Thyroid gland (tissue), 4 donors: ENCODE data around the gene WDR20. TPM values are rescaled to one million over a fixed set of nuclear protein-coding genes. Genes with fewer than 3 reads are reported as not detected.

Experiments used
- DNase-seq, 2 donors: peaks; one replicate each; pipeline ENCODE4 v3.0.0-alpha.2; 2019
- H3K27ac ChIP-seq, 3 donors: fragments of 200-600 bp; sonication (generic); 1 replicate in 2 of 3; 2 replicates in 1 of 3; pipeline ENCODE4 v1.5.1; 2016 to 2019; ENCODE audit warnings: mild to moderate bottlenecking in 1 of 3, moderate library complexity in 1 of 3
- H3K27me3 ChIP-seq: fragments of 200-600 bp; sonication (generic); one replicate; pipeline ENCODE4 v1.5.1; 2019
- H3K36me3 ChIP-seq, 2 donors: fragments of 200-600 bp; sonication (generic); one replicate each; pipeline ENCODE4 v1.5.1; 2016 to 2019
- H3K4me1 ChIP-seq, 2 donors: fragments of 200-600 bp; sonication (generic); one replicate each; pipeline ENCODE4 v1.5.1; 2017 to 2019
- H3K4me3 ChIP-seq, 3 donors: fragments of 200-600 bp; sonication (generic); replicated peaks in 1 of 3; 1 replicate in 2 of 3; 2 replicates in 1 of 3; pipeline ENCODE4 v1.5.1; 2016; ENCODE audit warnings: mild to moderate bottlenecking in 1 of 3
- H3K9me3 ChIP-seq: fragments of 200-600 bp; sonication (generic); one replicate; pipeline ENCODE4 v1.5.1; 2017
- POLR2A ChIP-seq, 2 donors: fragments of 450-650 bp; IDR thresholded peaks; one replicate each; pipeline ENCODE4 v1.6.1; 2017; ENCODE audit warnings: antibody characterized with exemption in 2 of 2, mild to moderate bottlenecking in 2 of 2, moderate library complexity in 1 of 2
- WGBS, 2 donors: methylation state at CpG; one replicate each; pipeline ENCODE4 v1.1.5; 2017; 5-methylcytosine and 5-hydroxymethylcytosine counted together
- intact Hi-C: fragments of 100-400 bp; cut with DNase I; formaldehyde crosslinking; loops from one replicate; pipeline ENCODE4 v1.15.1; 2023
- total RNA-seq, 4 donors: library from RNA; depleted of rRNA; stranded (reverse); fragments of >200 nt; gene quantifications; one replicate each; pipeline ENCODE4 v1.2.3, GENCODE V29; 2016
- TF ChIP-seq, protein P1 (sequence below), 6 experiments: fragments of 200-600 bp in 3 of 6; fragments of 450-650 bp in 3 of 6; sonication (generic) in 3 of 6; IDR thresholded peaks; one replicate each; pipeline ENCODE4 v1.5.1; 2016 to 2019; ENCODE audit warnings: antibody characterized with exemption in 6 of 6, mild to moderate bottlenecking in 2 of 6, inconsistent platforms in 1 of 6, moderate library complexity in 1 of 6

Gene WDR20
- total RNA-seq, 4 donors from 2014 or later = 27.1 to 48.8 (median 37.6) TPM

DNA sequence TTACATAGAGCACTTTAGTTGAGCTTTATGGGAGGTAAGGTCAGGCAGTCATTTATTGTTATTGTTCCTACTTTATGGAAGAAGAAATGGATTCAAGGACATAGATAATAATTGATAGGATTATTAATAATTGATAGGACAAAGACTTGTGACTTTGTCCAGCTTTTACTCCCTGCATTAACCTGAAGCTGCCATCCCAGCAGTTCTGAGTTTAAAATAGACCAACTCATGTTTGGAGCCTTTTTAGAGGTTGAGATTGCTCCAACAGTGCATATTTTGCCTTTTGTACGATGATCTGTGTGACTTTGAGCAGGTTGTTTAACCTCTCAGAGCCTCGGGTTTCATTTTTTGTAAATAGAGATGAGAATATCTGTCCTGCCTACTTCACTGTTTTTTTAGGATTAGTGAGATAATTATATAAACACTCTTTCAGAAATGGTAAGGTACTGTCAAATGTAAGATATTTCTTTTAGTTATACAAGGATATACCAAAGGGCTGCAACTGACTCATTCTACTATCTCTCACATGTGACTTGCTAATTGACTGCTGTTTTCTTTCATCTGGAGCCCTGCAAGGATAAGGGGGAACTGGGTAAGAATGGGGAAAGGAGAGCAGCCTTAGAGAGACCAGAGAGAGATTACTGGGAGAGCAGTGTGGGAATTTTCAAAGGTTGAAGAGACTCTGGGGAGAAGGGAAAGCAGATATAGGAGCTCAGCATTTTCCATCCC lies 15.3 kb downstream of the WDR20 start:
- WGBS, 2 donors = 69 to 75% methylated on average over 2 of the region's 2 CpGs
- Histone ChIP-seq H3K4me1 (peaks cover 5 to 34% of the 10 kb centered on the region in 2 donors), H3K27ac (no peak overlapping the region), H3K27me3 (no peaks in the 10 kb centered on the region), H3K9me3 (no peaks in the 10 kb centered on the region), H3K4me3 (no peak overlapping the region), H3K36me3 (no peaks in the 10 kb centered on the region)
- DNase-seq = no peak
- intact Hi-C loops = no loop called here
- no peak for TF ChIP-seq POLR2A (IDR thresholded peaks at IDR 0.05)
- TF ChIP-seq, protein P1, sequence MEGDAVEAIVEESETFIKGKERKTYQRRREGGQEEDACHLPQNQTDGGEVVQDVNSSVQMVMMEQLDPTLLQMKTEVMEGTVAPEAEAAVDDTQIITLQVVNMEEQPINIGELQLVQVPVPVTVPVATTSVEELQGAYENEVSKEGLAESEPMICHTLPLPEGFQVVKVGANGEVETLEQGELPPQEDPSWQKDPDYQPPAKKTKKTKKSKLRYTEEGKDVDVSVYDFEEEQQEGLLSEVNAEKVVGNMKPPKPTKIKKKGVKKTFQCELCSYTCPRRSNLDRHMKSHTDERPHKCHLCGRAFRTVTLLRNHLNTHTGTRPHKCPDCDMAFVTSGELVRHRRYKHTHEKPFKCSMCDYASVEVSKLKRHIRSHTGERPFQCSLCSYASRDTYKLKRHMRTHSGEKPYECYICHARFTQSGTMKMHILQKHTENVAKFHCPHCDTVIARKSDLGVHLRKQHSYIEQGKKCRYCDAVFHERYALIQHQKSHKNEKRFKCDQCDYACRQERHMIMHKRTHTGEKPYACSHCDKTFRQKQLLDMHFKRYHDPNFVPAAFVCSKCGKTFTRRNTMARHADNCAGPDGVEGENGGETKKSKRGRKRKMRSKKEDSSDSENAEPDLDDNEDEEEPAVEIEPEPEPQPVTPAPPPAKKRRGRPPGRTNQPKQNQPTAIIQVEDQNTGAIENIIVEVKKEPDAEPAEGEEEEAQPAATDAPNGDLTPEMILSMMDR (IDR thresholded peaks at IDR 0.05) = no peak

DNA sequence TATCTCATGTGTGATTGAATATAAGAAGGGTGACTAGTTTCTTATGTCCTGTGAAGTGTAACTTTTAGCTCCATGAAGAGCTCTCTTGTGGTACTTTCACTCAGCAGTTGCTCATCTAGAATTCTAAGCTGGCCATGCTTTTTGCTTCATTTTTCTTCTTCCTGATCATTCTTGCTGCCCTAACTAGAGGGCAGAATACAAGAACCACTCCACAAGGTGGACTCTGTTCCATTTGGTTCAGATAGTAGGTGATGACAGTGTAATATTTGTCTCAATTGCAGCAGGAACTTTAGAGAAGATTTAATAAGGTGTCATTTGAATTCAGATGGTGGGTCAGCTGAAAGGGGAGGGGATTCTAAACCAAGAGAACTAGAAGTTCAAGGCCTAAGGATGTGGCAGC lies 17.6 kb downstream of the WDR20 start:
- Histone ChIP-seq H3K27me3 (no peaks in the 10 kb centered on the region), H3K4me3 (no peak overlapping the region), H3K27ac (peak overlapping the region in 2 of 3 donors; percentile 42 to 47), H3K9me3 (no peaks in the 10 kb centered on the region), H3K4me1 (peaks cover 7 to 42% of the 10 kb centered on the region in 2 donors), H3K36me3 (no peaks in the 10 kb centered on the region)
- intact Hi-C loops = no loop called here
- DNase-seq = no peak
- no peak for TF ChIP-seq POLR2A (IDR thresholded peaks at IDR 0.05)
- TF ChIP-seq, protein P1 (IDR thresholded peaks at IDR 0.05) = no peak

DNA sequence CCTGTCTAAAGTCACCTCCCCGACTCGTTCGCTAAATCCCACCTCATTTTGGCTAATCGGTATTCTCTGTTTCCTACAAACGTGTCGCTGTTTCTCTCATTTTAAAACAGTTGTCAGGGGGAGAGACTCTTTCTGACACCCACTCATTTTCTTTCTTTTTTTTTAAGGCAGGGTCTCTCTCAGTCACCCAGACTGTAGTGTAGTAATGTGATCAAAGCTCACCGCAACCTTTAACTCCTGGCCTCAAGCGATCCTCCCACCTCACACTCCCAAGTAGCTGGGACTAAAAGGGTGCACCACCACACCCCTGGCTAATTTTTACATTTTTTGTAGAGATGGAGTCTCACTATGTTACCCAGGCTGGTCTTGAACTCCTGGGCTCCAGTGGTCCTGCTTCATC lies 19.1 kb downstream of the WDR20 start:
- Histone ChIP-seq H3K4me1 (peaks cover 14 to 52% of the 10 kb centered on the region in 2 donors), H3K27me3 (no peaks in the 10 kb centered on the region), H3K36me3 (no peaks in the 10 kb centered on the region), H3K9me3 (no peaks in the 10 kb centered on the region), H3K27ac (peak overlapping the region in 2 of 3 donors; percentile 12 to 53), H3K4me3 (no peak overlapping the region)
- intact Hi-C loops = no loop called here
- no peak for DNase-seq
- WGBS, 2 donors = 98% methylated on average over 8 of the region's 8 CpGs
- TF ChIP-seq, protein P1 (IDR thresholded peaks at IDR 0.05) = no peak
- no peak for TF ChIP-seq POLR2A (IDR thresholded peaks at IDR 0.05)

DNA sequence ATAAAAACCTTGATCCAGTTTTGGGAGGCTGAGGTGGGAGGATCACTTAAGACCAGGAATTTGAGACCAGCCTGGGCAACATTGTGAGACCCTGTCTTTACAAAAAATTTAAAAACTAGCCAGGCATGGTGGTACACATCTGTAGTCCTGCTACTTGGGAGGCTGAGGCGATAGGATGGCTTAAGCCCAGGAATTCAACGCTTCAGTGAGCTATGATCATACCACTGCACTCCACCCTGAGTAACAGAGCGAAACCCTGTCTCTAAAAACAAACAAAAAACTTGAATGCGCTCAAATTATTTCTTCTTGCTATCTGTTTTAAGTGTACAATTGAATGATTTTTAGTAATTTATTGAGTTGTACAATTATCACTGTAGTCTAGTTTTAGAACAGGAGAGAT lies 20.1 kb downstream of the WDR20 start:
- 21 to 55% methylated on average over 4 of the region's 4 CpGs for WGBS, 2 donors
- H3K4me1 ChIP-seq = peaks cover 14 to 55% of the 10 kb centered on the region in 2 donors
- intact Hi-C loops = no loop called here
- peak overlapping the region; percentile 12 to 53 (median 48) for H3K27ac ChIP-seq
- H3K27me3 ChIP-seq = no peaks in the 10 kb centered on the region
- peak; percentile 56 to 72 for DNase-seq
- H3K4me3 ChIP-seq = no peak overlapping the region
- H3K9me3 ChIP-seq = no peaks in the 10 kb centered on the region
- TF ChIP-seq, protein P1 (IDR thresholded peaks at IDR 0.05) = no peak
- no peak for TF ChIP-seq POLR2A (IDR thresholded peaks at IDR 0.05)
- H3K36me3 ChIP-seq = no peaks in the 10 kb centered on the region

DNA sequence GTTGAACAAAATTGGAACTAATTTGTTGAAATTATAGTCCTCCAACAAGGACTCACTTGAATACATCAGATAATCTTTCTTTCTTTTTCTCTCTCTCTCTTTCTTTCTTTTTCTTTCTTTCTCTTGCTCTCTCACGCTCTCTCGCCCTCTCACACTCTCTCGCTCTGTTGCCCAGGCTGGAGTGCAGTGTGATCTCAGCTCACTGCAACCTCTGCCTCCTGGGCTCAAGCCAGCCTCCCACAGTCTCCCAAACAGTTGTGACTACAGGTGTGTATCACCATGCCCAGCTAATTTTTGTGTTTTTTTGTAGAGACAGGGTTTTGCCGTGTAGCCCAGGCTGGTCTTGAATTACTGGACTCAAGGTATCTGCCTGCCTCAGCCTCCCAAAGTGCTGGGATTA lies 22.8 kb downstream of the WDR20 start:
- H3K27me3 ChIP-seq = no peaks in the 10 kb centered on the region
- 74 to 82% methylated on average over 4 of the region's 4 CpGs for WGBS, 2 donors

More for the DNA sequence above, 22.8 kb downstream of the WDR20 start:
- H3K36me3 ChIP-seq = no peaks in the 10 kb centered on the region
- TF ChIP-seq, protein P1 (IDR thresholded peaks at IDR 0.05) = no peak
- no peak for TF ChIP-seq POLR2A (IDR thresholded peaks at IDR 0.05)
- no peaks in the 10 kb centered on the region for H3K9me3 ChIP-seq
- intact Hi-C loops = no loop called here
- DNase-seq = peak; percentile 44 to 67
- no peak overlapping the region for H3K4me3 ChIP-seq
- H3K27ac ChIP-seq = peak overlapping the region in 1 of 3 donors; percentile 32
- peaks cover 14 to 52% of the 10 kb centered on the region in 2 donors for H3K4me1 ChIP-seq
